ENCODE measurements around the gene EDN2.

Gene EDN2

GRCh38 chr1:41510531-41511238 is 26.2 kb upstream of the EDN2 start:
- Histone ChIP-seq H3K27me3 (replicated peaks) (no peaks in the 10 kb centered on the region), H3K4me3 (ENCODE audit: low read depth, low read length) (no peak overlapping the region), H3K27ac (no peak overlapping the region), H3K36me3 (replicated peaks) (peaks cover 3% of the 10 kb centered on the region)
- no peak for TF ChIP-seq CTCF (IDR thresholded peaks at IDR 0.05; ENCODE audit: low read depth, low read length, missing control alignments)
- DNase-seq: no peak
- in situ Hi-C loops (cut with HindIII; ENCODE audit: low pct_ligation_motif_present, low sequenced_read_pairs): no loop called here

GRCh38 chr1:41509270-41509671 is 24.8 kb upstream of the EDN2 start:
- in situ Hi-C loops (cut with HindIII; ENCODE audit: low pct_ligation_motif_present, low sequenced_read_pairs): no loop called here
- Histone ChIP-seq H3K27me3 (replicated peaks) (no peaks in the 10 kb centered on the region), H3K4me3 (ENCODE audit: low read depth, low read length) (no peak overlapping the region), H3K27ac (no peak overlapping the region), H3K36me3 (replicated peaks) (peaks cover 3% of the 10 kb centered on the region)
- no peak for DNase-seq
- TF ChIP-seq CTCF (IDR thresholded peaks at IDR 0.05; ENCODE audit: low read depth, low read length, missing control alignments): no peak

- Histone ChIP-seq H3K36me3 (replicated peaks) (peaks cover 3% of the 10 kb centered on the region), H3K27me3 (replicated peaks) (no peaks in the 10 kb centered on the region), H3K4me3 (ENCODE audit: low read depth, low read length) (no peak overlapping the region), H3K27ac (no peak overlapping the region)
- in situ Hi-C loops (cut with HindIII; ENCODE audit: low pct_ligation_motif_present, low sequenced_read_pairs): no loop called here
- DNase-seq: no peak
- TF ChIP-seq CTCF (IDR thresholded peaks at IDR 0.05; ENCODE audit: low read depth, low read length, missing control alignments): no peak
Measured at GRCh38 chr1:41508290-41508689, 23.8 kb upstream of the EDN2 start.

GRCh38 chr1:41507836-41508235 is 23.4 kb upstream of the EDN2 start:
- Histone ChIP-seq H3K36me3 (replicated peaks) (no peaks in the 10 kb centered on the region), H3K27ac (no peak overlapping the region), H3K4me3 (ENCODE audit: low read depth, low read length) (no peak overlapping the region), H3K27me3 (replicated peaks) (no peaks in the 10 kb centered on the region)
- in situ Hi-C loops (cut with HindIII; ENCODE audit: low pct_ligation_motif_present, low sequenced_read_pairs): no loop called here
- TF ChIP-seq CTCF (IDR thresholded peaks at IDR 0.05; ENCODE audit: low read depth, low read length, missing control alignments): no peak
- DNase-seq: no peak

GRCh38 chr1:41507110-41507720 is 22.7 kb upstream of the EDN2 start:
- DNase-seq: no peak
- Histone ChIP-seq H3K27ac (no peak overlapping the region), H3K36me3 (replicated peaks) (no peaks in the 10 kb centered on the region), H3K4me3 (ENCODE audit: low read depth, low read length) (no peak overlapping the region), H3K27me3 (replicated peaks) (no peaks in the 10 kb centered on the region)
- no peak for TF ChIP-seq CTCF (IDR thresholded peaks at IDR 0.05; ENCODE audit: low read depth, low read length, missing control alignments)
- in situ Hi-C loops (cut with HindIII; ENCODE audit: low pct_ligation_motif_present, low sequenced_read_pairs): no loop called here

Data from brain microvascular endothelial cell (primary cell).